GM19351 (cell line): ENCODE data around the gene RFNG.

ENCODE experiments used
- ATAC-seq: cut with Tn5 transposase; IDR thresholded peaks from one replicate; pipeline ENCODE4 v1.9.1; 2021; ENCODE audit warnings: mild to moderate bottlenecking, moderate library complexity; ENCODE audit not compliant: unreplicated experiment

The RFNG gene

DNA sequence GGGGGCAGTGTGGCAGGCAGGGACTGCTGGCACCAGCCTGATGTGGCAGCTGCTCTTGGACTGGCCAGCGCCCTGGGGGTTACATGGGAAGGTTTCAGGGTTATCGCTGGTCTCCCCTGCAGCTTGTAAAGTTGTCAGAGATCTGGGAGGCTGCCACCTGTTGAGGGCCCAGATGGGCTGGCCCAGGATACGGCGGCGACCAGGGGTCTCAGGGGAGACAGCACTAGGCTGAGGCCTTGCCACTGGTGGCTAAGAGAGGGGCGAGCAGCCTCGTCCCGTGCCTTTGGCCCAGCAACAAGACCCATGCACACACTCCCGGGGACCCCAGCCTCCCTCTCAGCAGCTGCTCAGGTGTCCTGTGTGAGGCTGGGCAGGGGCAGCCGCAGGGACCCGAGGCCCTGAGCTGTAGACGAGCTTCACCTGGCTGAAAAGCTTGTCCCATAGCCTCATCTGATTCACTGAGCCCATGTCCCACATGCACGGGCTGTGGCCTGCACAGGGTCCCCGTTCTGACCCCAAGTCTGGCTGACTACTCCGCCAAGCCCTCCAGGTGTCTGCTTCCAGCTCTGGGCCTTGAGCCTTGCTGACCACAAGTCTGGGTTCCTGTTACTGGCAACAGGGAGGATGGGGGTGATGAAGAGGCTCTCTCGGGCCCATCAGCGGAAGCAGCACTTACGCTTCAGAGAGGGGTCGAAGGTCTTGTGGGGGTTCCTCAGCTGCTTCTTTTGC is 7.8 kb upstream of the RFNG start:
- no peak for ATAC-seq

DNA sequence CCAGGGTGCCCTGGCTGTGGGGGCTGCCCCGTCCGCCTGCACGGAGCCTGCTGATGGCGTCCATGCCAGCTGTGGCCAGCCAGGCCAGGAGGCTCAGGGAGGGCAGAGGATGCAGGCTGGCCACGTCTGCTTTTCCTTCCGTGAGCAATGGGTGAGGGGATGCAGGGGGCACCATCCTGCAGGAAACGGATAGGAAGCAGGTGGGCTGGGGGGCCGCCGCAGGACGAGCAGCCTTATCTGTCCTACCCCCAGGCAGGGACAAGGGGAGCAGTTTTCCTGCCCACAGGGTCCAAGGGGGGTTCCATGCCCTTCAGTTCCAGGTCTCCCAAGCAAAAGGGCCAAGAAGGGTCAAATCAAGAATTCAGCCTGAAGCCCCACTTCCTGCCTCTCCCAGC is 7.2 kb upstream of the RFNG start:
- ATAC-seq = no peak

DNA sequence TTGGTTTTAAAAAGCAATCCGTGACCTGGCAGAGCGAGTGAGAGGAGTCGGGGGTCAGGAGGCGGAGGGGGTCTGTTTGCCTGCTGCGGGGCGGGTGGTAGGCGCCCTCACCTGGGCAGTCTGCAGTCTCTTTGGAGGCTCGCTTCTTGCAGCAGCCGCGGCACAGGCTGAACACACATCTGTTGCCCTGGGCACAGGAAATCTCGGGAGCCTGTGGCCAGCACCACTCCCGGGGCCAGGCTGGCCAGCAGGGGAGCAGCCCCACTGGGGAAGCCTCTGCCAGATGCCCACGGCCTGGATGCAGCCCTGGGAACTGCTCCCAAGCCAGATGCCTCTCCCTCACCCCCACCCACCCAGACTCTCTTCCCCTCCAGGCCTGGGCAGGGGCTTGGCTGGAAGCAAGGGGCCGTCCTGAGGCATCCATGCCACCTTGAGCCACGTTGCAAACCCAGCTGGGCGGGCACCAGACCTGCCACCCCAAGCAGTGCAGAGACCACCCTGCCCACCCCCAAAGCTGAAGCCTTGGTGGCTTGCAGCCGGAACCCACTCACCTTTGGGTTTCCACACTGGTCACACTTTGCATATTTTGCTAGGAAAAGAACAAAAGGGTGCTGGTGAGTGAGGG is 6.7 kb upstream of the RFNG start:
- no peak for ATAC-seq

DNA sequence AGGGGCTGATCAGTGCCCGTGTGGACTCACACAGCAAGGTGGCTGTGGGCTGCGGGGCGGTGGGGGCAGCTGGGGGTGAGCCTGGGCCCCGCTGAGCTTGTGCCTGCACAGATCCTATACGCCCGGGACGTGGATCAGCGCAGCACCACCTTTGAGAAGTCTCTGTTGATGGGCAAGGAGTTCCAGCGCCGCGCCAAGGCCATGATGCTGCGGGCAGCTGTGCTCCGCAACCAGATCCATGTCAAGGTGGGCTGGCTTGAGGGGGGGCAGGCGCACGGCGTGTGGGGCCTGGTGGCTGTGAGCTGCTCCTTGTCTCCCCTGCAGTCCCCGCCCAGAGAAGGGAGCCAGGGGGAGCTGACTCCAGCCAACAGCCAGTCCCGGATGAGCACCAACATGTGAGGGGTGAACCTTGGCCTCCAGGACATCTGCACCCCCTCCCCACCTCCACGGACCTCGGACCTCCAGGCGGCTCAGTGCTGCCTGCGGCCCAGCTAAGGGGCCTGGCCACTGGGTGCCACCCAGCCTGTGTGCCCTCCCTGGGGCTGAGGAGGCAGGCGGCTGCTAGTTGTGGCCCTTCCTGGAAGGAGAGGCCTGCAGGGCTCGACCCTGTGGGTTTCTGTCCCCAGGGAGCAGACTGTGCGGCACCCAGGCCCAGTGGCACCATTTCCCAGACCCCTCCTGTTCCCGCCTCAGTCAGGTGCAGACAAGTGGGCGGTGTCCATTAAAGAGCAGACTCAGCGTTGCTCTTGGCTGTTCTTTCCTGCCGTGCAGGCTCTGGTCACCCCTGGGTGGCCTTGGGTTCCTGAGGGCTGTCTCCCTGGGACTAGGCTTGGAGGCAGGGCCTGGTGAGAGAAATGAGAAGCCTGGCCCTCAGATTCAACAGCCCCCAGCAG is 5.4 kb upstream of the RFNG start:
- ATAC-seq = no peak

DNA sequence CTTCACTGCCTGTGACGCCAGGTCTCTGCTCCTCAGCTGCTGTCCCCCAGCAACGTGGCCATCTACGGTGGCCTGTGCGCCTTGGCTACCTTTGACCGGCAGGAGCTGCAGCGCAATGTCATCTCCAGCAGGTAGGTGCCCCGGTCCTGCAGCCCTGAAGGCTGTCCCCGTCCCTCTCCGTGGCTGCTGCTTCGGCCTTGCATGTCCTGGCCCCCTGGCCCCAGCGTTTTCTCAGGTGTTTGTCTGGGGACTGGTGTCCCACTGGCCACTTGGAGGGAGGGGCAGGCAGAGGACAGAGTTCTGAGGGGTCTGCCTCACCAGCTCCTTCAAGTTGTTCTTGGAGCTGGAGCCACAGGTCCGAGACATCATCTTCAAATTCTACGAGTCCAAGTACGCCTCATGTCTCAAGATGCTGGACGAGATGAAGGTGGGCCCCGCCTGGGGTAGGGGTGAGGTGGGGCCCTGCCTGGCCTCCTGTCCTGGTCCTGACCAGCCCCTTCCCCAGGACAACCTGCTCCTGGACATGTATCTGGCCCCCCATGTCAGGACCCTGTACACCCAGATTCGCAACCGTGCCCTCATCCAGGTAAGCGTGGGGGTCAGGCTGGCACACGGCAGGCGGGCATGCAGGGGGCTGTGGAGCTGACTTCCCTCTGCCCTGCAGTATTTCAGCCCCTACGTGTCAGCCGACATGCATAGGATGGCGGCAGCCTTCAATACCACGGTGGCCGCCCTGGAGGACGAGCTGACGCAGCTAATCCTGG is 4.5 kb upstream of the RFNG start:
- no peak for ATAC-seq

DNA sequence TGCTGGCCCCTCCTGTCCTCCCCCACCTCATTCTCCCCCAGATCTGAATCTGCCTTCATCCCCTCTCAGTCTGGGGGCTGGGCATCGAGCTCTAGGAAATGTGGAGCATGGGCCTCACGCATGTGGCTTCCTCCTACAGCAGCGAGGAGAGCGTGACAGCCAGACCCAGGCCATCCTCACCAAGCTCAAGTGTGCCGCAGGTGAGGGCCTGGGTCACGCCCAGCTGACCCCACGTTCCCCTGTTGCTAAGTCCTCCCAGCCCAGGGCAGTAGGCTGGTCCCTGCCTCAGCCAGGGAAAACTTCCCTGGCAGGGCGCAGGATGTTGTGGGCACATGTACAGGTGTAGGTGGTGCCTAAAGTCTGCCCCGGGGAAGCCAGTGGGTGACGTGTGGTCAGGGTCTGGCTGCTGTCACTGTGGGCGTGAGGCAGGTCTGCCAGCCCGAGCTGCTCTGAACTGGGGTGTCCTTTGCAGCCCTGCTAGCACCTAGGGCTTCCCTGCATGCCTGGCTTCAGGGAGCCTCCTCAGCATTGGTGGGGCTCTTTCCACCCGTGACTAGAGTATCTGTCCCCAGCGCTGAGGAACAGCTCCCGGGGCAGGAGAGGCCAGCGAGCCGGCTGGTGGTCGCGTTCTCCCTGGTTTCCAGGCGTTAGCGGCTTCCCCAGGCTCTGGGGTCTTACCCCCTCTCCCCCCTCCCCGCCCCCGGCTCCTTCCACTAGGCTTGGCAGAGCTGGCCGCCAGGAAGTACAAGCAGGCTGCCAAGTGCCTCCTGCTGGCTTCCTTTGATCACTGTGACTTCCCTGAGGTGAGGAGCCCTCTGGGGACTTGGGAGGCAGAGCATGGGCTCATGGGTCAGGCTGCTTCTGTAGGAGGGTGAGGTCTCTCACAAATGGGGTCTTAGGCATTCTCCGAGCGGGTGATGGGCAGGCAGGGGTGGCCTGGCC is 3.7 kb upstream of the RFNG start:
- no peak for ATAC-seq

DNA sequence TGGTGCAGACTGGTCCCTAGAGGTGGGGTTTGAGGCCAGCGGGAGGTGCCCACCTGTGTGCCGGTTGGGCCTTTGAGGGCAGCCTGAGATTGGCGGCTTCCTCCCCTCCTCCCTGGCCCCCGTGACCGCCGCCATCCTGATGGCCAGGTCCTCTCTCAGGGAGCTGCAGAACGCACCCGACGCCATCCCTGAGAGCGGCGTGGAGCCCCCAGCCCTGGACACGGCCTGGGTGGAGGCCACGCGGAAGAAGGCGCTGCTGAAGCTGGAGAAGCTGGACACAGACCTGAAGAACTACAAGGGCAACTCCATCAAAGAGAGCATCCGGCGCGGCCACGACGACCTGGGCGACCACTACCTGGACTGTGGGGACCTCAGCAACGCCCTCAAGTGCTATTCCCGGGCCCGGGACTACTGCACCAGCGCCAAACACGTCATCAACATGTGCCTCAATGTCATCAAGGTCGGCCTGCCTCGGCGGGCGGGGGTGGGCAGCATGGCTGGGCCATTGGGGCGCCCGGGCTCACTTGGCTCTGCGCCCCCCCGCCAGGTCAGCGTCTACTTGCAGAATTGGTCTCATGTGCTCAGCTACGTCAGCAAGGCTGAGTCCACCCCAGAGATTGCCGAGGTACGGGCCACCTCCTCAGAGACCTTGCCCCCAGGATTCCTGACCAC is 2.9 kb upstream of the RFNG start:
- no peak for ATAC-seq

DNA sequence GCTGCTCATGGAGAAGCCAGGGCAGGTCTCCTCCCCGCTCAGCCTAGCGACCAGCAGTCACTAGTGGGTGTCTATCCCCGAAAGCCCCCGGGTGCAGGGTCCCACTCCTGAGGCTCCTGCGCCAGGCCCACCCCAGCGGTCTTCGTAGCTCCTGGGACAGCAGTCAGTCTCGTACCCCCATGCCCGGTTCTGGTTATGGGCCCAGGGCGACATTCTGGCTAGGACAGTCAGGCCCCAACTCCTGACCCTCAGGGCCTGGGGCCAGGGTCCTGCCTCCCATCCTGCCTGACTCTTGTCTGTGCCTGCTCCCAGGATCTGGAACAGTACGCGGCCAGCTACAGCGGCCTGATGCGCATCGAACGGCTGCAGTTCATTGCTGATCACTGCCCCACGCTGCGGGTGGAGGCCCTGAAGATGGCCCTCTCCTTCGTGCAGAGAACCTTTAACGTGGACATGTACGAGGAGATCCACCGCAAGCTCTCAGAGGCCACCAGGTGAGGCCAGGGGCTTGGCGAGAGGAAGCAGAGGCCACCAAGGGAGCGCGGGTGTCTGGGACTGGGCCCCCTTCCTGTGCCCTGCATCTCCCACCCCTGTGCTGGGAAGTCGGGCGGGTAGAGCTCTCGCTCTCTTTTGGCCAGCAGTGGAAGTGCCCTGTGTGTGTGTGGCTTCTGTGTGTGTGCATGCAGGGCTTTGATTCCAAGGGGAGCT is 2.1 kb upstream of the RFNG start:
- no peak for ATAC-seq

DNA sequence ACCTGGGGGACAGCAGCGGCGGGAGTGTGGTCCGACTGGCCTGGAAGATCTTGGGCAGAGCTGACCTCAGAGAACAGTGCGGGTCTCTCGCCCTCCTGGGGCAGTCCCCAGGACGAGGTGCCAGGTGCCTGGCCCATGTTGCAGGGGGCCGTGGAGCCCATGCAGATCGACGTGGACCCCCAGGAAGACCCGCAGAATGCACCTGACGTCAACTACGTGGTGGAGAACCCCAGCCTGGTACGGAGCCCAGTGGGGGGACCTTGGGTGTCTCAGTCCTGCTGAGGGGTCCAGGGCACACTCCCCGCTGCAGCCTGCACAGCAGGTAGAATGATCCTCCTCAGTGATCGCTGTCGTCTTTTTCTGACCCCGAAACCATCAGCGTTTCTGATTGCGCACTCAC is 1.5 kb upstream of the RFNG start:
- ATAC-seq = no peak

DNA sequence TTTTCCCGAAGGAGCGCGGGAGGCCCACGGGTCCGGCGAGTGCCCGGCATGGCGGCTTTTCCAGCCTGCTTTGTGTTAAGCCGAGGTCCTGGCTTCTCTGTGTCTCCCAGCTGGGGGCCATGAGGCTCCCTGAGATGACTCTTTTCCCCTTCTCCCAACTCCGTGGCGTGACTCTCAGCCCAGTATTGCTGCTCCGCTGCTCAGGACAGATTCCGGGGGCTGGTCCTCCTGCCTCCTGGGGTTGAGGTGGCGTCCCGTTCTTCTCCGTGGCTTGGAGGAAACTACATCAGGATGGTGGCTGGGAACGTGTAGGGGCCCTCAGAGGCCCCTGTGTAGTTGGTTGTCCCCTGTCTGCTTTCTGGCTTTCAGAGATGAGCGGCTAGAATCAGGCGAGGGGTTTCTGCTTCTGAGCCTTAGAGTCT is 1.0 kb upstream of the RFNG start:
- no peak for ATAC-seq

DNA sequence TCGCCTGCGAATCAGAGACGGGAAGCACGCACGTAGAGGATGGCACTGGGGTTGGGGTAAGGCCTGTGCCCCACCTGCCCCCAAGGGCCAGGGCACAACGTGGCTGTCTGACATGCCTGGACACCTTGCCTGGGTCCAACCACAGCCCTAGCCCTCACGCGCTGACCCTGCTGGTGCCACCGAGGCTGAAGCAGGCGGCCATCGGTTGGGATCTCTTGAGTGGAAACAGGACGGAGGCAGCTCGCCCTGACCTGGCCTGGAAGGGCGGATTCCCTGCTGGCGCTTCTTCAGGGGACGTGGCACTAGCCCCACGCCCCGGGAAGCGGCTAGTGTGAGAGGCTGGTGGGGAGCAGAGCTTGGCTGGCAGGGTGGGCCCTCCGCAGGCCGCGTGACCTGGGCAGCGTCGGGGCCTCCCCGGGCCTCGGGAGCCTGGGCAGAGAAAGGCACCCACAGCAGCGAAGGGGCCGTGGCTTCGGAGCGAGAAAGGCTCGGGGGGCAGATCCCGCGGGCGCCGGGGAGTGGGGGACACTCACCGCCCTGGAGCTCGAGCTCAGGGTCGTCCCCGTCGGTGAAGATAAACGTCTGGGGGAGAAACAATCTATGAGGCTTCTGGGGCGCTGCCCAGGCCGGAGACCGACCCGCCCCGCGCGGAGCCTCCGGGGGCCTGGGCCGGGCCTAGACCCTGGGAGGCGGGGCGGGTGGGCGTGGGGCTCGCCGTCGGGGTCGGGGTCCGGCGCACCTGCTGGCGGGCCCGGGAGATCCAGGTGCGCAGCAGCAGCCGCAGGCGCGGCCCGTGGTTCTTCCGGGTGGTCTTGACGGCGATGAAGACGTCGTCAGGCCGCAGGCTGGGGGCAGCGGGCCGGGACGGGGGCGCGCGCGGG is 610 bp downstream of the RFNG start:
- no peak for ATAC-seq

DNA sequence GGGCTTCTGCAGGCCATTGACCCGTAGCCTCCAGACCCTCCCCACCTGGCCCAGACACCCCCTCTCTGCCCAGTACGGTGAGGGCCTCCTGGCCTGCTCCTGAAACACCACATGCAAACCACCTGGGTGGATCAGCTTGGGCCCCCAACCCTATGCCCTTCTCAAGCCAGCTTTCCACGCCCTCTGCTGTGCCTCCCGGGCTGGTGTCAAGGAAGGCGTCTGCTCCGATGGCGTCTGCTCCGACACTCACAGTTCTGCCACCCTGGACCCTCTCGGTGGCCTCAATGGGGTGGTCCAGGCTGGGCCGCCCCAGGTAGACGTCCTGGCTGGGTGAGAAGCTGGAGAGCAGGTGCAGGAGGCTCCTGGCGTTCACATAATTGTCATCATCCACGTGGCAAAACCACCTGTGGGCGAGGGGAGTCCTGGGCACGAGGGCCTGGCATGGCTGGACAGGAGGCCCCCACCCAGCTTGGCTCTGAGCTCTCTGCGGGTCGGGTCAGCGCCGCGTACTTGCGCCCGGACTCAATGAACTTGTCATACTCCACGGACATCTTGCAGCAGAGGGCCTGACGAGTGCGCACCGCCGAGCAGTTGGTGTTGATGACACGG is 1.4 kb downstream of the RFNG start:
- no peak for ATAC-seq

DNA sequence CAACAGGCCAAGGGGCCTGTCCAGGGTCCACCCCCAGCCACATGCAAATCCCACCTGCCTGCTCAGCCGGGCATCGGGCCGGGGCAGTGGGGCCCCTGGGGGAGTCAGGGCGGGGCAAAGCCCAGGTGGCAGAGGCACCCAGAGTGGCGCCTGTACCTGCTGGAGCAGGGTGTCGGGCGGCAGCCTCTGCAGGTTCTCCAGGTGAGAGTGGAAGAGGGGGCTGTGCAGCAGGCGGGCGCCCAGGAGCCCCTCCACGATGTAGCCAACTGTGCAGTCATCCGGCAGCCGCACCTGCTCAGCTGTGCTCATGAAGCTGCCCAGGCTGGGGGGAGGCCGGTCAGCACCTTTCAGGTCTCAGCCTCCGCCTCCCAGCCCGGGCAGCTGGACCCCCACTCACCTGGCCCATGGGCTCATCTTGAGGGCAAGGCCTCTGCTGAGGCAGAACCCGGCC is 2.1 kb downstream of the RFNG start:
- ATAC-seq = no peak

DNA sequence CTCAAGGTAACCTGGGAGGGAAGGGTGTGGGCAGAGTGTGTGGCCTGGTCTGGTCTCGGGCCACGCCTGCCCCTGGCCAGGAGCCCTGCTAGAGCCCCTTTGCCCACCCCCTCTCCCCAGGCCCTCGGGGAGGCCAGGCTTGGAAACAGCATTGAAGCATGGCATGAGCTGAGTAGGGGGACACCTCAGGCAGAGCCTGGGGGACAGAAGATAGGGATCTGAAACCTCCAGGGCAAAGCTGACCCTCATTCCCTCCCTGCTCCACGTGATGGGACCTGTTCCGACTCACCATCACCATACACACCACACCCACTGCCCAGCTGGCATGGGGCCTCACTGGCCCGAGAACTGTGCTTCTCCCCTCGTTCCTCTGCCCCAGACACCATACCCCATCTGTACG is 2.5 kb downstream of the RFNG start:
- ATAC-seq = no peak

DNA sequence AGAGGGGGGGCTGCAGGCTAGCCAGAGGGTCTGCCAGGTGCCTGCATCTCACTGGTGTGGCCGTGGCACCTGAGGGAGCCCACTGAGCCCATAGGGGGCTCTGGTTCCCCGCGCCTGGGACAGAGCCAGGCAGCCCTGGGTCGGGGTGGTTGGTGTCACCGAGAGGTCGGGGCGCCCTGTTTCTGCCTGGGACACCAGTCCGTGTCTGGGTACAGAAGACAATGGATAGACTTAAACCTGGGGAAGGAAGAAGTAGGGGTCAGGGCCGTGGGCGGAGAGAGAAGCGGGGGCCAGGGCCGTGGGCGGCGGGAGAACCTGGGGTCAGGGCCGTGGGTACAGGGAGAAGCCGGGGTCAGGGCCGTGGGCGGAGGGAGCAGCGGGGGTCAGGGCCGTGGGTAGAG is 3.0 kb downstream of the RFNG start:
- no peak for ATAC-seq

DNA sequence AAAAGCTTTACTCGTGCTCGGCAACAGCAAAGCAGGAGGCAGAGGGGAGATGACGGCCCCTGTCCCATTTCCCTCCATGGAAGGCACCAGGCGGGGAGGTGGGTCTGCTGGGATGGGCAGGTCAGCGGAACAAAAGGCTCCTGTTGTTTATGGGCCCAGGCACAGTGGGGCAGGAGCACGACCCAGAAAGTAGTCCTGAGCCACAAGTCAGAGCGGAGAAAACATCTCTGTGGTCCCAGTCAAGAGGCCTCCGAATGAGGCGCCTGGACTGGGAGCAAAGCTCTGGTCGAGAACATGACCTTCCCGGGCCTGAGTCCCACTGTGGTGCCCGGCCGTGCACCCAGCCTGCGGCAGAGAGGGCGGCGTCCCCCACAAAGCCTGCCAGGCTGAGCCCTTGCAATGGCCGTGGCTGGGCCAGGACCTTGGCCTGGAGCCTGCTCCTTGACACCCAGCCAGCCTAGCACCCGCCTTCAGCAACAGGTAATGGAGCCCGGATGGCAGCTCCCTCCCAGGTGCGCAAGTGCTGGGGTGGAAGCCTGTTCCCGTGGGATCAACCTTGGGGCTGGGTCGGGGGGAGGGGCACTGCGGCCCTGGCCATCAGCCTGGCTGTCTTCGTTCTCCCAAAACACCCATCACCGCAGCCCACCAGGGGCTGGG is 3.6 kb downstream of the RFNG start:
- no peak for ATAC-seq

DNA sequence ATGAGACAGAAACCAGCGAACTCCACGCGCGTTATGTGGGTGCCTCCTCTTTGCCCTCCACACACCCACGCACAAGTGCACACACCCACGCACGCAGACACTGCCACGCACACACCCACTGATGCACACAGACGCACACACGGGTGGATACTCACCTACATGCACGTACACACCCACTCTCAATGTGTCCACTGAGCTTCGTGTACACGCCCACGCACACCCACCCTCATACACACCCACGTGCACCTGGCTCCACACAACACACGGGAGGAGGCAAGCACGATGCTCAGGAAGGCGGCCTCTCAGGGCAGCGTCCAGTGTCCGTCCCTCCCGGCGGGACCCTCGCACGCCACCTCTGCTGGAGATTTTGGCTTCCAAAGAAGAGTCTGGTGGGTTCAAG is 4.2 kb downstream of the RFNG start:
- no peak for ATAC-seq
